ENCODE results near the gene CFAP46. TPM values are rescaled to one million over a fixed set of nuclear protein-coding genes. Genes with fewer than 3 reads are reported as not detected.
"Not testable (repeated sequence)": the region's sequence is repeated elsewhere in the genome, so short reads cannot be mapped to it uniquely, and the experiment has no call there.

CFAP46 gene
- total and polyA plus RNA-seq, 9 donors = 0.50 to 22.4 (median 1.6) TPM; not detected in 1

GRCh38 chr10:132774902-132775863 lies 167.2 kb downstream of the CFAP46 start:
- intact Hi-C loops (cut with DNase I) = no loop called here
- TF ChIP-seq POLR2A (IDR thresholded peaks at IDR 0.05) (no peak), CTCF (IDR thresholded peaks at IDR 0.05) (no peak), EP300 (IDR thresholded peaks at IDR 0.05) (no peak)
- no peaks in the 10 kb centered on the region for H3K36me3 ChIP-seq

GRCh38 chr10:132774181-132774901 lies 168.0 kb downstream of the CFAP46 start:
- TF ChIP-seq EP300 (IDR thresholded peaks at IDR 0.05) (no peak), POLR2A (IDR thresholded peaks at IDR 0.05) (no peak), CTCF (IDR thresholded peaks at IDR 0.05) (no peak)
- Histone ChIP-seq H3K4me1 (ENCODE audit: insufficient read depth) (no peaks in the 10 kb centered on the region), H3K36me3 (no peaks in the 10 kb centered on the region), H3K27ac (no peak overlapping the region), H3K4me3 (no peak overlapping the region), H3K27me3 (no peaks in the 10 kb centered on the region), H3K9me3 (no peaks in the 10 kb centered on the region)
- intact Hi-C loops (cut with DNase I) = no loop called here
- no peak for DNase-seq
- WGBS, 3 donors = 73 to 78% (median 76%) methylated on average over 27 to 29 of the region's 29 CpGs

More at GRCh38 chr10:132774902-132775863, 167.2 kb downstream of the CFAP46 start:
- Histone ChIP-seq H3K27me3 (no peaks in the 10 kb centered on the region), H3K27ac (no peak overlapping the region), H3K4me3 (no peak overlapping the region), H3K9me3 (no peaks in the 10 kb centered on the region), H3K4me1 (ENCODE audit: insufficient read depth) (no peaks in the 10 kb centered on the region)
- 83 to 88% (median 85%) methylated on average over 19 to 21 of the region's 22 CpGs for WGBS, 3 donors
- DNase-seq = no peak

- not testable (repeated sequence) for H3K4me1 ChIP-seq (ENCODE audit: insufficient read depth)
These were observed 169.6 kb downstream of the CFAP46 start for GRCh38 chr10:132772816-132773215.

GRCh38 chr10:132770061-132771021 lies 172.0 kb downstream of the CFAP46 start:
- WGBS, 3 donors = 90 to 93% (median 93%) methylated on average over 44 to 45 of the region's 45 CpGs
- TF ChIP-seq EP300 (IDR thresholded peaks at IDR 0.05) (no peak), POLR2A (IDR thresholded peaks at IDR 0.05) (no peak), CTCF (IDR thresholded peaks at IDR 0.05) (no peak)
- Histone ChIP-seq H3K27ac (no peak overlapping the region), H3K27me3 (no peaks in the 10 kb centered on the region), H3K36me3 (no peaks in the 10 kb centered on the region), H3K4me1 (ENCODE audit: insufficient read depth) (no peaks in the 10 kb centered on the region), H3K9me3 (no peaks in the 10 kb centered on the region), H3K4me3 (no peak overlapping the region)
- intact Hi-C loops (cut with DNase I) = no loop called here
- DNase-seq = no peak

More at GRCh38 chr10:132772816-132773215, 169.6 kb downstream of the CFAP46 start:
- H3K27me3 ChIP-seq; H3K4me3 ChIP-seq; H3K36me3 ChIP-seq; intact Hi-C loops (cut with DNase I); DNase-seq; H3K27ac ChIP-seq; H3K9me3 ChIP-seq: not testable (repeated sequence)
- 92 to 98% (median 95%) methylated on average over 10 to 20 of the region's 25 CpGs for WGBS, 3 donors

All from ovary (tissue), 9 donors.